SW480 (cell line): Measurements from ENCODE around the gene ECI2.
"Not testable (repeated sequence)": the region's sequence is repeated elsewhere in the genome, so short reads cannot be mapped to it uniquely, and the experiment has no call there.

ENCODE experiments used
- DNase-seq: peaks from one replicate; pipeline ENCODE4 v3.0.0-alpha.2; 2016; ENCODE audit warnings: low spot score

The ECI2 gene

DNA sequence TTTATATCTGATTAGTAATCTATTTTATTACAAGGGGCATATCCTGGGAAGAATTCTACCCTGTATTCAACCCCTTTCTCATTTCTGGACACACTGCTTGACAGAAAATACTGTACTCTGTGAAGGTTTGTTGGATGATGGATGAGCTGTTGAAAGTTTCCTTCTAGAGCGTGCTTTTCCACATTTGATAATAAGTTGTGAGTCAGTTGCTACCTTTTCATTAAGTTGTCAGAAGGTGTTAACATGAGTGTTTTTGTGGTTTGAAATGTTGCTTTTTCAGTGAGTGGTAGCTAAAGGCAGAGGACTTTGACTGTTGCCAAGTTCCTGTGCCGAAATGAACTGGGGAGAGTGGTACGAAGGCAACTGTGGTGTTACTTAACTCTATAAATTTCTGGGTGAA lies 3.9 kb upstream of the ECI2 start:
- DNase-seq = no peak

GRCh38 chr6:4138186-4138585 lies 2.8 kb upstream of the ECI2 start:
- no peak for DNase-seq

GRCh38 chr6:4136354-4136831 lies 1.0 kb upstream of the ECI2 start:
- DNase-seq = no peak

DNA sequence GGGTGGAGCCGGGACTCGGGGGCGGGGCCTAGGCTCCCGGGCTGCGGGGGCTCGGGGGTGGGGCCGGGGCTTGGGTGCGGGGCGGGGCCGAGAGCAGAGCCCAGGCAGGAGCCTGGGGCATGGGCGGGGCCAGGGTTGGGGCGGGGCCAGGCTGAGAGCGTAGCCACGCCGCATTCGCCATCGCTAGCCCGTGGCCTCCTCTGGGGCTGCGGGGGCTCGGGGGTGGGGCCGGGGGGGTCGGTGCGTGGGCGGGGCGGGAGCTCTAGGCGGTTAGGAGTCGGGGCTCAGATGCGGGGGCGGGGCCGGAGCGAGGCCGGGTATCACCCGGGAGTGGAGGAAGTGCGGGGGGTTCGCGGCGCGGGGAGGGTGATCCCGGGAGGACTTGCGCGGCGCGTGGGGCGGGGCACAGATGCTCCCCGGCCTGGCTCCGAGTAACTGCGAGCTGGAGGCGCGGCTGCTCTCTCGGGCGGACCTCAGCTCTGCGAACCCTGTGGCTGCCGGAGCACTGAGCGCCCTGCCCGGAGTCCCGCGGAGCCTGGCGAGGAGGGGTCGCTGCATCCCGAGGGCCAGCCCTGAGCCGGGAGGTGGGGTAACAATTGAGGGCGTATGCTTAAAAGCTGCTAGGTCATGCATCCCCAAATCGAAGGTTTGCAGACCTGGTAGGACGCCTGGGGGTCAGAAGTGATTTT lies 434 bp upstream of the ECI2 start:
- peak; percentile 81 for DNase-seq

DNA sequence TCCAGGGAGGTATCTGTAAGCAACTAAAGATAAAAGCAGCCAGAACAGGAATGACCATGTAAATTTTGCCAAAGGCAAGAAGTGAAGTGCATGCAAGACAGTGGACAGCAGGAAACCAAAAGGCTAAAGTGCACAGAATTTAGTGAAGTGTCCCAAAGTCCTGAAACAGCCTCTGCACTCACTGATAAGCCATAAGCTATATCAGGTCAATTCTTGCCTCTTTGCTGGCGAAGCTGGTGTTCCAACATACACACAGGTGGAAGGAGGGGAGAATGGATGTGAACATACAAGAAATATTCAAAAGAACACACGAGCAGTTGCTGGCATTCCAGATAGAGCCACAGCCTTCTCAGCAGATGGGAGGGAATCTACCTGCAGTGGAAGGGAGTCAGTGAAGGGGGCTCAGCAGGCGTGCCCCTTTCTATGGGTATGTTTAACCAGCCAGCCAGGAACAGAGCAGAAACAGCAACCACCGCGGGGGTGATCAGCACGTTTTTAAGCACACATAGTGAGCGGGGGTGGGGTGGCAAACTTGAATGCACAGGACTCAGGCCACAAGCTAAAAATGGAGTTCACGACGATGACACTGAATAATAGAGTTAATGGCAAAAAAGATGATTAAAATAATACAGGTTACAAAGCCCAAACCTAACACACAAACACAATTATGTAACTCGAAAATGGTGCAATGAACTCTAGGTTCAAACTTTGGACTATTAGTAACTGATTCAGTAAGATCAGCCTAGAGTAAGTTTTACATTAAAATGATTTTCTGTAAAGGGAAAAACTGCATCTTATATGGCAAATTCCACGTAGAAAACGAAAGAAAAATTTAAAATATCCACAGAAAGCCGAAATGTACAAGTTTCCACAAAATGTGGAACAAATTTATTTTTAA lies 1.2 kb downstream of the ECI2 start:
- DNase-seq = no peak

- DNase-seq = no peak
These were observed 4.9 kb downstream of the ECI2 start for GRCh38 chr6:4130357-4130987.

DNA sequence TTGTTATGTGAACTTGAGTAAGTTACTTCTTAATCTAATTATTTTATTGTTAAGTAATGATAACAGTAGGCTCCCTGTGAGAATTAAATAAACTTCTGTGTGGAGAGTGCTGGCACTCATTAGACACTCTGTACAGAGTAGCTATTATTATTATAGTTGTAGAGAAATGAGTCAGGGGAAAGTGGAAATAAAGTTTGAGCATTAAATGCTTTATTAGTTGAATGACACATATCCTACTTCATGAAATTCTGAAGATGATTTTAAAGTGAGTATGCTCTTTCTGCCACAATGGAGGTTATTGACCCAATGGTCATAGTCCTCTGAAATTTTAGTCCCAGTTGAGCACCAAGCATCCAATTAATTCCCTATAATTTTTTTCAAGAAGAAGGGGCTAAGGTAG lies 5.9 kb downstream of the ECI2 start:
- DNase-seq = no peak

DNA sequence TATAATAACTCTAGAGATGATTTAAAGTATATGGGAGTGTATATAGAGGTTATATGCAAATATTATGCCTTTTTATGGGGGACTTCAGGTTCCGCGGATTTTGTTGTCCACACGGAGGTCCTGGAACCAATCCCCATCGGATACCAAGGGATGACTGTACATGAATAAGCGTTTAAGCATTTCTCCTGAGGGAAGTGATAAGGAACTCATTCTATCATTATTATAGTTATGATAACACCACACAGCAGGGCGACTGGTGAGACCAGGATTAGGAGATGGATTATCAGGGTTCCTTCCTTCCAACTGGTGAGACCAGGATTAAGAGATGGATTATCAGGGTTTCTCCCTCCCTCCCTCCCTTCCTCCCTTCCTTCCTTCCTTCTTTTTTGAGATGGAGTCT lies 6.6 kb downstream of the ECI2 start:
- no peak for DNase-seq

DNA sequence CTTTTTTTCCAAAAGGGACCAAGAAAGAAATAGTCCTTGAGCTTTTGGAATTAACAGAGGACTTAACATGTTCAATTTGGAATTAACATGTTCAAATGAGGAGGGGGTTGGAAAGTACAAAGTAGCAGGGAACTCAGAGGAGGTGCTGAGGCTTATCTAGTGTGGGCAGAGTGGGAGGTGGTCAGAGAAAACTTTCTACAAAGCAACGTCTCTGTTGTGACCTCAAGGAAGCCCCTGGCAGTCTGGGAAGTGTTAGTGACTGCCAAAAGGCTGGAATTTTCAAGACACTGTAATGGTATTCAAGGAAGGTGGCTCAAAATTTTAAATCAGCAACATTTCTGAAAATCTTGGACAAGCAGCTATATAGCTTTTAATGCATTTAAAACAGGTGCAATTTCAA lies 7.3 kb downstream of the ECI2 start:
- DNase-seq = no peak

DNA sequence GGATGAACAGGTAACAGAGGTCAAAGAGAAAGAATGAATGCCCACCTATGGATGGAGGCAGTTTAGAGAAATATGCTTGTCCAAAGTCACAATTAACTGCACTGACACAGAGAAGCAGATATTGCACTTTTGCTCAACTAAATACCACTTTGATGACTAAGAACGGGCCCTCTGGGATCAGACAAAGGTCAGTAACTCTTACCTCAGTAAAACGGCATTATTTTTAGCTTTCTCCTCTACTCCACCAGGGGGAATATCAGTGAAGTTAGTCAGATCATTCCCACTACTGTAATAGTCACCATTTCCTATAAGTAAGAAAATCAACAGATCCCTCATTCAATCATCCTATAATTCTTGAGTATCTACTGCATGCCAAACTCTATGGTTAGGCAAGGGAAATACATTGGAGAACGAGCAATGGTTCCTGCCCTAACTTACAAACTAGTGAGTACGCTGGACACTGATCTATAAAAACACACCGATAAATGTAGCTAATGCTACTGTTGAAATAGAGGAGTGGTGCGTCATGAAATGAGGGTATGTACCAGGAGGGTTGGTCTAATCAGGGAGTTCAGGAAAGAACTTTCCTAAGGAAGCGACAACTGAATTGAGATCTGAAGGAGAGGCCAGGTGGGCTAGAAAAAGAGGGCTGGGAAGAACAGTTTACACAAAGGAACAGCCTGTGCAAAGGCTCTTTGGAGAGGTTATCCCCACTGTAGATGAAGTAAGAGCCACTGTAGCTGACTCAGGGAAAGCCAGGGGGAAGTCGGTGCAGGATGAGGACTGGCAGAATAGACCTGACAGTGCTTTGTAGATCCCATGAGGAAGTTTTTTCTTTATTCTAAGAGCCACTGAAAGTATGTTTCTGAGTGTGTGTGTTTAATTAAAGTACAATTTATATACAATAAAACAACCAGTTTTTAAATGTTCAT lies 9.2 kb downstream of the ECI2 start:
- peak; percentile 40 for DNase-seq

DNA sequence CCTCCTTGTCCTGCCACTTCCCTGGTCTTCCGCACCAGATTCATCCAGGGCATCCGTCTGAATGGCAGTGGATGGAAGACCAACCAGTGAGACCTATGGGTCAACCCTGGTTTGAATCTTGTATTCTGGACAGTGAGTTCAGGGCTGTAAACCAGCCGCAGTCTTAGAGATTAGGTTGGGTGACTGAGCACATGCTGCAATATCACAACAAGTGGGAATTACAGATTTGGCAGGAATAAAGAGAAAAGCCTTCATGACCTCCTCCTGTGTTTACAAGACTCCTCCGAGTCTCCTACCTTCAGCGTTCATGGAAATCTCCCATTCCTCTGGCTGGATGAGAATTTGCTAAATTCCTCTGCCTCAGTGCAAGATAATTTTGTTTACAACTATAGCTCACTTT lies 9.9 kb downstream of the ECI2 start:
- no peak for DNase-seq

DNA sequence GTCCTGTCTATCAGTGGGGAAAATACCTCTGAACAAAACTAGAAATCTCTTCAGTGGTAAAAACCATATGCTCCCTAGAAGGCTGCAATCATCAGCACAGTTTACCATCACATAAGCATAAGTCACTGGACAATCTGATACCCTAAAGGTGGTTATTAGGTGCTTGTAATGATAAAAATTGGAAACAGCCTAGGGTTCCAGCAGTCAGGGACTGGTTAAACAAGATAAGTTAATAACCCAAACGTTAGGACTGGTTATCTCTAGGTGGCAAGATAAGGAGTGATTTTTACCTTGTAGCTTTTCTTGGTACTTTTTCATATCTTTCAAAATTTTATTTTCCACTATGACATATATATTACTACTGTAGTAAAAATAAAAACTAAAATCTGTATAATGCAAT lies 11.0 kb downstream of the ECI2 start:
- DNase-seq = no peak

DNA sequence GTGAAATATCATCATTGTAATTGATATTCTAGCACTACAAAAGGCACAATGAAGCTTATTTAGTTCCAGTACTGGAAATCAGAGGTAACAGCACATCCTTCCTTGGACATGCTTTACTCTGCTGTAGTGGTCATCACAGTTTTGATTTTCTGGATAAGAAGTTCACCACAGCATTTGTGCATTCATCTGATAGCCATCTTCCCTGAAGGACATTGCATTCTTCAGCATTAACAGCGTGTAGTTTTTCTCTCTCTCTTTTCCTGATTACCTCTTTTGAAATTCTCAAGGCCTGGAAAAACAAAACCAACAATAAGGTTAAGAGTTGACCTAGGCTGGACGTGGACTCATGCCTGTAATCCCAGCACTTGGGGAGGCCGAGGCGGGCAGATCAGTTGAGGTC lies 19.6 kb downstream of the ECI2 start:
- DNase-seq = no peak

GRCh38 chr6:4114123-4114522 lies 21.3 kb downstream of the ECI2 start:
- DNase-seq = no peak

- DNase-seq = no peak
These were observed 21.7 kb downstream of the ECI2 start for GRCh38 chr6:4113649-4114048.

DNA sequence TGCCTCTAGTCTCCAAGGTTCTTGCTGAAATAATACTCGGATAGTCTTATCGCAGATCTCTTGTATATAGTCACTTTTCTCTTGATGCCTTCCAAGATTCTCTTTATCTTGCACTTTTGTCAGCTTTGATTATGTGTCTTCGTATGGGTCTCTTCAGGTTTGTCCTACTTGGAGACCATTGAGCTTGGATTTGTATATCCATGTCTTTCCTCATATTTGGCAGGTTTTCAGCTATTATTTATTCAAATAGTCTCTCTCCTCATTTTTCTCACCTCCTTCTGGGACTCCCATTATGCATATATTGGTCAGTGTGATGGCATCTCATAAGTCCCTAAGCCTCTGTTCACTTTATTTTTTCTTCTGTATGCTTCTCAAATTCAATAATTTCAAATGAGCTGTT lies 23.0 kb downstream of the ECI2 start:
- no peak for DNase-seq

DNA sequence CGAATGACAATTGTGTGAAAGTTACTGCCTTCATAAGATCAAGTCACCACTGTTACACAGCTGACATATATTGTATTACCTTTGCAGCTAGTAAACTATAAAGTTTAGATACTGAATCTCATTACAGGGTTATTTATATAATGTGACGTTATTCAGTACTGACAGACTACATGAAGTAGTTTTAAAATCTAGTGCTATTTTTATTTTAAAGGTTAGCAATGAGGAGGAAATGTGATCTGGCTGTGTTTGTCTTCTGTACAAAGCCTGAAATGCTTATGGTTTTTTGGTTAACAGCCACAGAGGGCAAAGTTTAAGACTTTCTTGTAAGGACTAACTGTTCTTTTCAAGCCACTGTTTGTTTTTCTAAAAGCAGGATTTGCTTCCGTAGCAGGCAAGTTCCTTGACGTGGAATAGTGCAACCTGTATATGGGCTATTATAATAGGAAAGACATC lies 26.0 kb downstream of the ECI2 start:
- not testable (repeated sequence) for DNase-seq

DNA sequence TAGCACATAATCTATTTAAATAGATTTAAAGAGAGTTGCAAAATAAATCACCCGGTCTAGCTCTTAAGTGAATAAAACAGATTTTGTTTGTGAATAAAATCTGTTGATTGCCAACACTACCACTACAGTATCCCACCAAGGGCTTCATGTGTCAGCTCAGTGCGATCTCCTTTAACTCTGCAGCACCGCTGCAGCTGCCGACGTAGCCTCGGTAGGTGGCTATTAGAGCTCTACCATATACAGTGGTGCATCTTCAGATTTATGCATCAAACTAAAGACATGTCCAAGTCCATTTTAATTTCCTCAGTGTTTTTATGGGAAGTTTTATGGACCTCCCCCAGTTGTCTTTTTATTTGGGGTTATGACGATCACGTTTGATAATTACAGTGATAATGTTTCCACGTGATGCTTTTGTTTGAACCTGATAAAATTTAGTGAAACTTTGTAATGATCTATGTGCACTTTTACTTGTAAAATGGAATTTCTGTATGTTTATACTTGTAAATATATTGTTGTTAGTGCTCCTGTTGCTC lies 26.7 kb downstream of the ECI2 start:
- no peak for DNase-seq

- no peak for DNase-seq
These were observed 27.5 kb downstream of the ECI2 start for GRCh38 chr6:4107873-4108272.

DNA sequence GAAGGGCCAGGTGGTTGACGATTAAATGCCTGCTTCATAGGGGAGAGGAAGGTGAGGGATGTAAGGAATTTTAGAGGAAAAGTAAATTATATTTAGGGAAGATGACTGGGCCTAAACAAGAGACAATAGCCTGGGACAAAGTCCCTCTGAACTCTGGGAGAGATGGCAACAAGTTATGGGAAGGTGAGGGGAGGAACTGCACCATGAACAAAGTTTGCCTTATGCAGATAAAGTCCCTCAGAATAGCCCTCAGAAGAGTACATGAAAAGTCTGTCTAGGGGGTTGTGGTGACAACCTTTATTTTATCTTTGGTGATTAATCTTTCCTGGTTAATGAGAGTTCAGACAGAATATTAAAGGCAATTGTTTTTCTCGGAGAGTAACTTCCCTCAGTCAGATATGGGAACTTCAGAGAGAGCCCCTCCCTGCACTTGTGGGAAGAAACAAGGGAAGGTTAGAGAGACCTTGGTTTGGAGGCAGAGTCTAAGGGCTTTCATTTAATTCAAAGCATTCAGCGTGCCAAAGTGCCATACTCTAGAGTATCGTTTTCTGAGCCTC lies 29.3 kb downstream of the ECI2 start:
- DNase-seq = no peak

GRCh38 chr6:4103929-4104328 lies 31.4 kb downstream of the ECI2 start:
- DNase-seq = no peak
